KMS-11 (cell line): Measurements from ENCODE around the gene TEKT1.

Experiments
- H2AFZ ChIP-seq: fragments of 200-600 bp; sonication (generic); 2 replicates; pipeline ENCODE4 v1.6.1; 2016; ENCODE audit warnings: antibody characterized with exemption, mixed run types, low read depth
- H3K27ac ChIP-seq: fragments of 200-600 bp; sonication (generic); 2 replicates; pipeline ENCODE4 v1.6.1; 2016; ENCODE audit warnings: mild to moderate bottlenecking, mixed run types
- H3K27me3 ChIP-seq: fragments of 200-600 bp; sonication (generic); 2 replicates; pipeline ENCODE4 v1.6.1; 2017; ENCODE audit warnings: mild to moderate bottlenecking, low read depth, mixed run types, moderate library complexity; ENCODE audit not compliant: insufficient read depth
- H3K36me3 ChIP-seq: fragments of 200-600 bp; sonication (generic); 2 replicates; pipeline ENCODE4 v1.6.1; 2017; ENCODE audit warnings: mild to moderate bottlenecking, mixed run types; ENCODE audit not compliant: insufficient read depth
- H3K4me1 ChIP-seq: fragments of 200-600 bp; sonication (generic); 2 replicates; pipeline ENCODE4 v1.6.1; 2016; ENCODE audit warnings: mild to moderate bottlenecking, low read depth, mixed run types; ENCODE audit not compliant: poor library complexity, severe bottlenecking
- H3K4me2 ChIP-seq: fragments of 200-600 bp; sonication (generic); 2 replicates; pipeline ENCODE4 v1.7.0; 2016; ENCODE audit warnings: mild to moderate bottlenecking, mixed run types
- H3K4me3 ChIP-seq: fragments of 200-600 bp; sonication (generic); IDR thresholded peaks from 2 replicates; pipeline ENCODE4 v1.6.1; 2017; ENCODE audit warnings: low read depth, low read length, mixed read lengths; ENCODE audit not compliant: insufficient read depth
- H3K79me2 ChIP-seq: fragments of 200-600 bp; sonication (generic); 2 replicates; pipeline ENCODE4 v1.6.1; 2016; ENCODE audit warnings: low read depth, mixed run types; ENCODE audit not compliant: insufficient read depth
- H3K9ac ChIP-seq: fragments of 200-600 bp; sonication (generic); 2 replicates; pipeline ENCODE4 v1.6.1; 2016; ENCODE audit warnings: mild to moderate bottlenecking, mixed run types
- H4K20me1 ChIP-seq: fragments of 200-600 bp; sonication (generic); 2 replicates; pipeline ENCODE4 v1.6.1; 2016; ENCODE audit warnings: mild to moderate bottlenecking, mixed run types; ENCODE audit not compliant: insufficient read depth
- CTCF ChIP-seq: fragments of 200-600 bp; sonication (generic); conservative IDR thresholded peaks from 2 replicates; pipeline ENCODE4 v1.6.1; 2017; ENCODE audit warnings: low read depth, mild to moderate bottlenecking, antibody characterized with exemption, low read length, moderate library complexity, mixed read lengths

The TEKT1 gene

GRCh38 chr17:6799738-6800137 lies 31.8 kb downstream of the TEKT1 start:
- H4K20me1 ChIP-seq: no peaks in the 10 kb centered on the region
- H3K27ac ChIP-seq: no peak overlapping the region
- H3K4me1 ChIP-seq: no peaks in the 10 kb centered on the region
- H3K9ac ChIP-seq: no peak overlapping the region
- H3K4me3 ChIP-seq: no peak overlapping the region
- H2AFZ ChIP-seq: no peak overlapping the region
- no peaks in the 10 kb centered on the region for H3K79me2 ChIP-seq
- no peaks in the 10 kb centered on the region for H3K36me3 ChIP-seq
- H3K4me2 ChIP-seq: no peak overlapping the region
- H3K27me3 ChIP-seq: no peaks in the 10 kb centered on the region
- TF ChIP-seq CTCF: no peak

GRCh38 chr17:6797718-6798351 lies 33.7 kb downstream of the TEKT1 start:
- no peak overlapping the region for H3K9ac ChIP-seq
- no peak for TF ChIP-seq CTCF
- no peaks in the 10 kb centered on the region for H3K79me2 ChIP-seq
- H3K4me3 ChIP-seq: no peak overlapping the region
- no peaks in the 10 kb centered on the region for H3K36me3 ChIP-seq
- H3K27me3 ChIP-seq: no peaks in the 10 kb centered on the region
- H2AFZ ChIP-seq: no peak overlapping the region
- H3K4me1 ChIP-seq: no peaks in the 10 kb centered on the region
- no peak overlapping the region for H3K4me2 ChIP-seq
- H4K20me1 ChIP-seq: no peaks in the 10 kb centered on the region
- no peak overlapping the region for H3K27ac ChIP-seq

- no peak overlapping the region for H3K27ac ChIP-seq
- no peaks in the 10 kb centered on the region for H3K79me2 ChIP-seq
- no peaks in the 10 kb centered on the region for H3K27me3 ChIP-seq
- no peaks in the 10 kb centered on the region for H4K20me1 ChIP-seq
- H3K36me3 ChIP-seq: no peaks in the 10 kb centered on the region
- H3K4me1 ChIP-seq: no peaks in the 10 kb centered on the region
- no peak overlapping the region for H3K4me3 ChIP-seq
- H2AFZ ChIP-seq: no peak overlapping the region
- no peak overlapping the region for H3K4me2 ChIP-seq
- H3K9ac ChIP-seq: no peak overlapping the region
- TF ChIP-seq CTCF: no peak
Observed at GRCh38 chr17:6796887-6797490, 34.5 kb downstream of the TEKT1 start.

- no peak for TF ChIP-seq CTCF
- H3K27me3 ChIP-seq: no peaks in the 10 kb centered on the region
- no peak overlapping the region for H2AFZ ChIP-seq
- no peak overlapping the region for H3K4me2 ChIP-seq
- H3K4me1 ChIP-seq: no peaks in the 10 kb centered on the region
- no peaks in the 10 kb centered on the region for H4K20me1 ChIP-seq
- H3K4me3 ChIP-seq: no peak overlapping the region
- no peak overlapping the region for H3K9ac ChIP-seq
- H3K27ac ChIP-seq: no peak overlapping the region
- no peaks in the 10 kb centered on the region for H3K79me2 ChIP-seq
- no peaks in the 10 kb centered on the region for H3K36me3 ChIP-seq
Observed at GRCh38 chr17:6796017-6796886, 35.3 kb downstream of the TEKT1 start.
